ENCODE data around the gene NOS2. TPM values are rescaled to one million over a fixed set of nuclear protein-coding genes. Genes with fewer than 3 reads are reported as not detected.
A peak's percentile ranks its signal among the peaks of the same experiment; 100 is the strongest.
"Not testable (repeated sequence)": the region's sequence is repeated elsewhere in the genome, so short reads cannot be mapped to it uniquely, and the experiment has no call there.

NOS2 gene
- polyA plus RNA-seq, 1 donor (not counting 4 experiments of a cell fraction or from before 2014, with no cell fraction given), result not detected

DNA sequence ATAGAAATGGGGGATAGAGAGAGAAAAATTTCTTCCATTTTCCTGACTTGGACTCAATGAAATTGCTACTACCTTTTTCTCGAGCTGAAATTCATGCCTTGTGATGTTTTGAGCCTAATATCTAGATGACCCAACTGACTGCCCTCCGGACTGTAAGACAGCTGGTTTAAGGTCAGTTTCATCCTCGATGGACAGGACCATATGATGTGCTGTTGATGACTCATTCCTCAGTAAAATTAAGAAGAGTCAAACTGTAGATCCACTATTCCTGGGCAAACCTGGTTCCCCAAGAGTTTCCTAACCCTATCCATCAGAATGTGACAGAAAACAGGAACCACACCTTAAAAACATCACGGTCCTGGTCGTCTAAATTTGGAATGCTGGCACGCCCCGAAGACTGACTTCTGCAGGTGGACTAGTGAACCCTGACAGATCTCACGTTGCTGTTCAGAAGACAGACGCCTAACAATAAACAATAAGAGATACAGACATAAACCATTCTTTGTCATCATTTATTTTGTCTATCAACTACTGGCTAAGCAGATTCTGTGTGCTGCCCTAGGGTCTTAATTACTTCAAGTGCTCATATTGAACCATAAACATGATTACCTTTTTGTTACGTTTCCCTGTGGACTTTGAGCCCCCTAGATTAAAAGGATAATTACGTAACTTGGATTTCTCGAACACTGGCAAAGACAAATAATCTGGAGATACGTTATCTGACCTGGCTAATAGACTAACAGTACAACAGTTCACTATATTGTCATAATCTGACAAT, 45.1 kb upstream of the NOS2 start:
- dilution Hi-C loops (cut with MboI; ENCODE audit: extremely low pct_ligation_motif_present, low sequenced_read_pairs), result no loop called here
- H3K27ac ChIP-seq (ENCODE audit: control insufficient read depth, insufficient read depth, low read length), result no peak overlapping the region
- no peak for TF ChIP-seq EZH2 (IDR thresholded peaks at IDR 0.05; ENCODE audit: low read length)
- TF ChIP-seq, protein P1, sequence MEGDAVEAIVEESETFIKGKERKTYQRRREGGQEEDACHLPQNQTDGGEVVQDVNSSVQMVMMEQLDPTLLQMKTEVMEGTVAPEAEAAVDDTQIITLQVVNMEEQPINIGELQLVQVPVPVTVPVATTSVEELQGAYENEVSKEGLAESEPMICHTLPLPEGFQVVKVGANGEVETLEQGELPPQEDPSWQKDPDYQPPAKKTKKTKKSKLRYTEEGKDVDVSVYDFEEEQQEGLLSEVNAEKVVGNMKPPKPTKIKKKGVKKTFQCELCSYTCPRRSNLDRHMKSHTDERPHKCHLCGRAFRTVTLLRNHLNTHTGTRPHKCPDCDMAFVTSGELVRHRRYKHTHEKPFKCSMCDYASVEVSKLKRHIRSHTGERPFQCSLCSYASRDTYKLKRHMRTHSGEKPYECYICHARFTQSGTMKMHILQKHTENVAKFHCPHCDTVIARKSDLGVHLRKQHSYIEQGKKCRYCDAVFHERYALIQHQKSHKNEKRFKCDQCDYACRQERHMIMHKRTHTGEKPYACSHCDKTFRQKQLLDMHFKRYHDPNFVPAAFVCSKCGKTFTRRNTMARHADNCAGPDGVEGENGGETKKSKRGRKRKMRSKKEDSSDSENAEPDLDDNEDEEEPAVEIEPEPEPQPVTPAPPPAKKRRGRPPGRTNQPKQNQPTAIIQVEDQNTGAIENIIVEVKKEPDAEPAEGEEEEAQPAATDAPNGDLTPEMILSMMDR (optimal IDR thresholded peaks at IDR 0.05 in 1 of 3, IDR thresholded peaks at IDR 0.05 in 1 of 3, conservative IDR thresholded peaks at IDR 0.05 in 1 of 3; ENCODE audit: extremely low read depth in 1 of 3, insufficient read depth in 2 of 3, low read length in 3 of 3), result no peak
- no peak overlapping the region for H3K4me2 ChIP-seq (ENCODE audit: control insufficient read depth, extremely low read depth, insufficient read depth, low read depth, low read length)
- H2AFZ ChIP-seq (ENCODE audit: control insufficient read depth, low read length), result no peak overlapping the region
- H3K9ac ChIP-seq (ENCODE audit: control insufficient read depth, extremely low read depth, insufficient read depth, low read length), result no peak overlapping the region
- DNase-seq (ENCODE audit: low read depth, low spot score) (no peak), FAIRE-seq (no peak)
- H3K4me3 ChIP-seq (ENCODE audit: control insufficient read depth in 2 of 3, extremely low read depth in 1 of 3, insufficient read depth in 2 of 3, low read depth in 1 of 3, low read length in 3 of 3), result no peak overlapping the region
- H3K9me3 ChIP-seq (ENCODE audit: control insufficient read depth, low read depth, low read length), result no peaks in the 10 kb centered on the region
- H3K9me1 ChIP-seq (ENCODE audit: control insufficient read depth, extremely low read depth, insufficient read depth, low read length), result no peaks in the 10 kb centered on the region
- no peaks in the 10 kb centered on the region for H3K36me3 ChIP-seq (ENCODE audit: control insufficient read depth in 2 of 2, extremely low read depth in 1 of 2, insufficient read depth in 2 of 2, low read length in 2 of 2)
- H3K79me2 ChIP-seq (ENCODE audit: control insufficient read depth, insufficient read depth, low read length), result no peaks in the 10 kb centered on the region
- no peaks in the 10 kb centered on the region for H4K20me1 ChIP-seq (ENCODE audit: control insufficient read depth, extremely low read depth, insufficient read depth, low read length)
- no peaks in the 10 kb centered on the region for H3K4me1 ChIP-seq (ENCODE audit: control insufficient read depth, extremely low read depth, insufficient read depth, low read length)
- H3K27me3 ChIP-seq (ENCODE audit: control insufficient read depth, extremely low read depth, insufficient read depth, low read length), result peaks cover 20% of the 10 kb centered on the region

DNA sequence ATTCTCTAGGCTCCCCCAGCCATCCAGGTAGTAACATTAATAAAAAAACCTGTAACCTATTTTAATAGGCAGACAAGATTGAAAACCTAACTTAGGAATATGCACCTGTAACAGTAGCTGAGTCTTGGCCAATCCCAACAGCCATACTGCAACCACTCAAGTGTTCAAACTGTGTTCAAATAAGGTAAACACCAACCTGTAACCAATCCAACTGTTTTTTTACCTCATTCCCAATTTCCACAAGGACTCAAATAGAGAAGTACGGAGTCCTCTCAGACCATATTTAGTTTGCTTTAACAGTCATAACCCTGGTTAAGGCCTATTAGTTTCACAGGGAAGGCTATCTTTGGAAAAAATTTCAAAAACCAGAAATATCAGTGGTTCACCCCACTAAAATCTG, 40.4 kb upstream of the NOS2 start:
- DNase-seq (ENCODE audit: low read depth, low spot score) (no peak), FAIRE-seq (no peak)

DNA sequence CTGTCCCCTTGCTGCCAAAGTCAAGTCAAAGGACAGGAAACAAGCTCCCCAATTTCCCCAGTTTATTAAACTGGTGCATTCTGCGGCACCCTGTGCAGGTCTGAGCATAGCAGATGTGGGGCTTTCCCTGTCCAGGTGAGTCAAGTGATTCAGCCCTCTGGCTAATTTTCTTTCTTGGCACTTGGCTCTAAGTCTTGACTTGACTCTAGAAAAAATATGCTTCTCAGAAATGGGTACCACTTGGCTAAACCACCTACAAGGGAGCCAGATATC, 40.0 kb upstream of the NOS2 start:
- H3K27ac ChIP-seq (ENCODE audit: control insufficient read depth, insufficient read depth, low read length); H2AFZ ChIP-seq (ENCODE audit: control insufficient read depth, low read length); H3K36me3 ChIP-seq (ENCODE audit: control insufficient read depth in 2 of 2, extremely low read depth in 1 of 2, insufficient read depth in 2 of 2, low read length in 2 of 2); H3K27me3 ChIP-seq (ENCODE audit: control insufficient read depth, extremely low read depth, insufficient read depth, low read length); DNase-seq (ENCODE audit: low read depth, low spot score); H3K4me2 ChIP-seq (ENCODE audit: control insufficient read depth, extremely low read depth, insufficient read depth, low read depth, low read length); H3K9me3 ChIP-seq (ENCODE audit: control insufficient read depth, low read depth, low read length); H3K4me1 ChIP-seq (ENCODE audit: control insufficient read depth, extremely low read depth, insufficient read depth, low read length); H3K9me1 ChIP-seq (ENCODE audit: control insufficient read depth, extremely low read depth, insufficient read depth, low read length); H3K9ac ChIP-seq (ENCODE audit: control insufficient read depth, extremely low read depth, insufficient read depth, low read length); H3K4me3 ChIP-seq (ENCODE audit: control insufficient read depth in 2 of 3, extremely low read depth in 1 of 3, insufficient read depth in 2 of 3, low read depth in 1 of 3, low read length in 3 of 3); H3K79me2 ChIP-seq (ENCODE audit: control insufficient read depth, insufficient read depth, low read length); dilution Hi-C loops (cut with MboI; ENCODE audit: extremely low pct_ligation_motif_present, low sequenced_read_pairs); H4K20me1 ChIP-seq (ENCODE audit: control insufficient read depth, extremely low read depth, insufficient read depth, low read length): not testable (repeated sequence)
- FAIRE-seq, result peak; percentile 99

More for the DNA sequence above, 40.4 kb upstream of the NOS2 start:
- TF ChIP-seq, protein P1 (optimal IDR thresholded peaks at IDR 0.05 in 1 of 3, IDR thresholded peaks at IDR 0.05 in 1 of 3, conservative IDR thresholded peaks at IDR 0.05 in 1 of 3; ENCODE audit: extremely low read depth in 1 of 3, insufficient read depth in 2 of 3, low read length in 3 of 3), result no peak
- TF ChIP-seq EZH2 (IDR thresholded peaks at IDR 0.05; ENCODE audit: low read length), result no peak
- H3K27ac ChIP-seq (ENCODE audit: control insufficient read depth, insufficient read depth, low read length), result no peak overlapping the region
- no peaks in the 10 kb centered on the region for H3K9me1 ChIP-seq (ENCODE audit: control insufficient read depth, extremely low read depth, insufficient read depth, low read length)
- H3K27me3 ChIP-seq (ENCODE audit: control insufficient read depth, extremely low read depth, insufficient read depth, low read length), result peaks cover 6% of the 10 kb centered on the region
- no peak overlapping the region for H3K4me2 ChIP-seq (ENCODE audit: control insufficient read depth, extremely low read depth, insufficient read depth, low read depth, low read length)
- no peaks in the 10 kb centered on the region for H3K79me2 ChIP-seq (ENCODE audit: control insufficient read depth, insufficient read depth, low read length)
- dilution Hi-C loops (cut with MboI; ENCODE audit: extremely low pct_ligation_motif_present, low sequenced_read_pairs), result no loop called here
- H2AFZ ChIP-seq (ENCODE audit: control insufficient read depth, low read length), result no peak overlapping the region
- no peaks in the 10 kb centered on the region for H3K9me3 ChIP-seq (ENCODE audit: control insufficient read depth, low read depth, low read length)
- no peaks in the 10 kb centered on the region for H3K4me1 ChIP-seq (ENCODE audit: control insufficient read depth, extremely low read depth, insufficient read depth, low read length)
- no peaks in the 10 kb centered on the region for H3K36me3 ChIP-seq (ENCODE audit: control insufficient read depth in 2 of 2, extremely low read depth in 1 of 2, insufficient read depth in 2 of 2, low read length in 2 of 2)
- H4K20me1 ChIP-seq (ENCODE audit: control insufficient read depth, extremely low read depth, insufficient read depth, low read length), result no peaks in the 10 kb centered on the region
- no peak overlapping the region for H3K4me3 ChIP-seq (ENCODE audit: control insufficient read depth in 2 of 3, extremely low read depth in 1 of 3, insufficient read depth in 2 of 3, low read depth in 1 of 3, low read length in 3 of 3)
- no peak overlapping the region for H3K9ac ChIP-seq (ENCODE audit: control insufficient read depth, extremely low read depth, insufficient read depth, low read length)
